Vagina (tissue), 2 donors: ENCODE results near the gene C12orf60.

ENCODE experiments used
- POLR2AphosphoS5 ChIP-seq, 2 donors: sonication (generic); formaldehyde crosslinking; IDR thresholded peaks; one replicate each; pipeline ENCODE4 v1.9.0; 2017; ENCODE audit warnings: antibody characterized with exemption in 2 of 2, mild to moderate bottlenecking in 2 of 2, low read depth in 1 of 2; ENCODE audit not compliant: insufficient read depth in 1 of 2
- TF ChIP-seq, protein P1 (sequence below), 3 experiments: fragments of 450-650 bp in 2 of 3; fragments of 200-600 bp in 1 of 3; sonication (generic) in 1 of 3; IDR thresholded peaks; one replicate each; pipeline ENCODE4 v1.5.1; 2017 to 2019; ENCODE audit warnings: antibody characterized with exemption in 3 of 3, mild to moderate bottlenecking in 2 of 3, moderate library complexity in 2 of 3

DNA sequence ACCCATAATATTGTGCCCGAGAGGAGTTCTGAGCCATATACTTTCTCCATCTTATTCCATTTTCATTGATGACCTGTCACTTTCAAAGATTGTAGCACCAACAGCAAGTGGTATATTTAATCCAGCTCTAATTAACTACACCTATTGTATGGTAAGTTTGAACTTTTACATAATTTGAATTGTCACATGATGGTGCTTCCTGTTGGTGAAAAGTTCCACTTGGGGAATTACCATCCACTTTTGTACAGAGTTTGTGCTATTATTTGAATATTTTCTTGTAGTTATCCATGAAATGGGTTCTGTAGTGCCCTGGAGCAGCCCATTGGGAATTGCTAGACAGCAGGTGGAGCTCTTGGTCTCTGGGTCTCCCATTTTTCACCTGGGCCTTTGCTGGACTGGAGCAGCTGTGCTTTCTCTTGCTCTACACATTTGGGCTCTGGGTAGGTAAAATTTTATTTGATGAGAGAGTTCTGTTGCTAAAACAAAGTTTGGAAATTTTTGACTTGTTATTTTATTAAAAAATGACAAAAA lies 7.5 kb downstream of the C12orf60 start:
- TF ChIP-seq POLR2AphosphoS5 (IDR thresholded peaks at IDR 0.05; ENCODE audit: insufficient read depth in 1 of 2, low read depth in 1 of 2): no peak
- TF ChIP-seq, protein P1, sequence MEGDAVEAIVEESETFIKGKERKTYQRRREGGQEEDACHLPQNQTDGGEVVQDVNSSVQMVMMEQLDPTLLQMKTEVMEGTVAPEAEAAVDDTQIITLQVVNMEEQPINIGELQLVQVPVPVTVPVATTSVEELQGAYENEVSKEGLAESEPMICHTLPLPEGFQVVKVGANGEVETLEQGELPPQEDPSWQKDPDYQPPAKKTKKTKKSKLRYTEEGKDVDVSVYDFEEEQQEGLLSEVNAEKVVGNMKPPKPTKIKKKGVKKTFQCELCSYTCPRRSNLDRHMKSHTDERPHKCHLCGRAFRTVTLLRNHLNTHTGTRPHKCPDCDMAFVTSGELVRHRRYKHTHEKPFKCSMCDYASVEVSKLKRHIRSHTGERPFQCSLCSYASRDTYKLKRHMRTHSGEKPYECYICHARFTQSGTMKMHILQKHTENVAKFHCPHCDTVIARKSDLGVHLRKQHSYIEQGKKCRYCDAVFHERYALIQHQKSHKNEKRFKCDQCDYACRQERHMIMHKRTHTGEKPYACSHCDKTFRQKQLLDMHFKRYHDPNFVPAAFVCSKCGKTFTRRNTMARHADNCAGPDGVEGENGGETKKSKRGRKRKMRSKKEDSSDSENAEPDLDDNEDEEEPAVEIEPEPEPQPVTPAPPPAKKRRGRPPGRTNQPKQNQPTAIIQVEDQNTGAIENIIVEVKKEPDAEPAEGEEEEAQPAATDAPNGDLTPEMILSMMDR (IDR thresholded peaks at IDR 0.05): no peak
